ENCODE results near the gene BEST2. TPM values are rescaled to one million over a fixed set of nuclear protein-coding genes. Genes with fewer than 3 reads are reported as not detected.
A peak's percentile ranks its signal among the peaks of the same experiment; 100 is the strongest.

Gene BEST2
- total RNA-seq, 1 donor from 2014 or later: not detected

GRCh38 chr19:12784394-12784870 is 32.8 kb downstream of the BEST2 start:
- H3K36me3 ChIP-seq: no peaks in the 10 kb centered on the region
- H3K9me3 ChIP-seq (replicated peaks): no peaks in the 10 kb centered on the region
- H3K4me1 ChIP-seq: peaks cover 84% of the 10 kb centered on the region
- H3K27me3 ChIP-seq (ENCODE audit: low read depth): no peaks in the 10 kb centered on the region
- peak overlapping the region; percentile 96 for H3K27ac ChIP-seq (replicated peaks)
- H3K4me3 ChIP-seq: no peak overlapping the region
- no peak for TF ChIP-seq CTCF (IDR thresholded peaks at IDR 0.05; ENCODE audit: borderline replicate concordance)
- no peak for DNase-seq
- intact Hi-C loops (cut with micrococcal nuclease): no loop called here

DNA sequence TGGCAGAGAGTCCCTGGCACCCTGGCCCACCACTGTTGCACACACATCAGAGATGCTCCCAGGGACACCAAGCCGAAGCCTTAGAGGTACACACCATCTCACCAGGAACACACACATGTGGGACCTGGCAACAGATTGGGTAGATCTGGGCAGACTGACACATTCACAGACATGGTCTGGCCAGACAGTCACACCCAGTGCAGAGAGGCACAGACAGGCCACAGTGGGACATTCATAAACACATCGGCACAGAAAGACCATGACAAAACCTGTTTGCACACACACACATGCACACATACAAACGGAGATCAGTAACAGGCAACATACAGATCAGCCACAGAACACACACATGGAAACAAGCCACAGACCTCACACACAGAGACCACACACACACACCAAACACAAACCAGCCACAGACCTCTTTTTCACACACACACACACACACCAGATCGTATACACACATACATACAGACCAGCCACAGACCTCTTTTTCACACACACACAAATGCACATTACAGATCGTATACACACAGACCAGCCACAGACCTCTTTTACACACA is 33.4 kb downstream of the BEST2 start:
- peaks cover 81% of the 10 kb centered on the region for H3K4me1 ChIP-seq

DNA sequence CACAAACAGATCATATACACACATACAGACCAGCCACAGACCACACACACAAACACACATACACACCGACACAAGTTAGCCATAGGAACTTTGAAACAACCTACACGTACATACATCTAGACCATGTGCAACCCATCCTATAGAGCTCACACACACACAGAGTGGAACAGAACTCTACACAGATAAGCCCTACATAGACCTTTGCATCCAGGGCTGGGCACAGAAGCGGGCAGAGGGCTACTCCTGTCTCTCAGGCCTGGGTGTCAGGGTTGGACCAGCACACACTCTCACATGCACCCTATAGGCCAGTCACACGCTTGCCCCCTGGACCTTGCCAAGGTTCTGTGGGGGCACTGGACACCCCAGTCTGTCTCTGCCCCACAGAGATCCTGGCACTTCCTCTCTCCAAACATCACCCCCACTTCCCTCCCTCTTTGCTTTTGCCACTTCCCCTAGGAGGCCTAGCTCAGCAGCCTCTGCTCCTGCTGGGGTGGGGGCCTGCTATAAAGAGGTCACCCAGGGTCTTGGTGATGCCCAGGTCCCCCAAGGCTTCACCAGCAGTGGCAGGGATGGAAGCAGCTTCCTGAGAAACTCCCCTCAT is 33.9 kb downstream of the BEST2 start:
- peak overlapping the region; percentile 96 for H3K27ac ChIP-seq (replicated peaks)
- H3K4me3 ChIP-seq: no peak overlapping the region
- peaks cover 86% of the 10 kb centered on the region for H3K4me1 ChIP-seq
- H3K27me3 ChIP-seq (ENCODE audit: low read depth): no peaks in the 10 kb centered on the region
- intact Hi-C loops (cut with micrococcal nuclease): no loop called here
- no peak for DNase-seq
- H3K9me3 ChIP-seq (replicated peaks): no peaks in the 10 kb centered on the region
- H3K36me3 ChIP-seq: no peaks in the 10 kb centered on the region
- TF ChIP-seq CTCF (IDR thresholded peaks at IDR 0.05; ENCODE audit: borderline replicate concordance): no peak

More for the DNA sequence above, 33.4 kb downstream of the BEST2 start:
- Histone ChIP-seq H3K36me3 (no peaks in the 10 kb centered on the region), H3K9me3 (replicated peaks) (no peaks in the 10 kb centered on the region), H3K27me3 (ENCODE audit: low read depth) (no peaks in the 10 kb centered on the region), H3K27ac (replicated peaks) (peak overlapping the region; percentile 96), H3K4me3 (no peak overlapping the region)
- no peak for TF ChIP-seq CTCF (IDR thresholded peaks at IDR 0.05; ENCODE audit: borderline replicate concordance)
- intact Hi-C loops (cut with micrococcal nuclease): no loop called here
- DNase-seq: no peak

GRCh38 chr19:12786141-12786870 is 34.7 kb downstream of the BEST2 start:
- no peaks in the 10 kb centered on the region for H3K9me3 ChIP-seq (replicated peaks)
- no peak for TF ChIP-seq CTCF (IDR thresholded peaks at IDR 0.05; ENCODE audit: borderline replicate concordance)
- no peak overlapping the region for H3K4me3 ChIP-seq
- H3K27ac ChIP-seq (replicated peaks): peak overlapping the region; percentile 96
- no peaks in the 10 kb centered on the region for H3K27me3 ChIP-seq (ENCODE audit: low read depth)
- intact Hi-C loops (cut with micrococcal nuclease): no loop called here
- no peaks in the 10 kb centered on the region for H3K36me3 ChIP-seq
- peaks cover 92% of the 10 kb centered on the region for H3K4me1 ChIP-seq
- peak; percentile 63 for DNase-seq

- H3K36me3 ChIP-seq: no peaks in the 10 kb centered on the region
- H3K9me3 ChIP-seq (replicated peaks): no peaks in the 10 kb centered on the region
- H3K4me3 ChIP-seq: no peak overlapping the region
- H3K4me1 ChIP-seq: peaks cover 93% of the 10 kb centered on the region
- no peak for DNase-seq
- H3K27ac ChIP-seq (replicated peaks): peak overlapping the region; percentile 96
- intact Hi-C loops (cut with micrococcal nuclease): no loop called here
- no peaks in the 10 kb centered on the region for H3K27me3 ChIP-seq (ENCODE audit: low read depth)
- TF ChIP-seq CTCF (IDR thresholded peaks at IDR 0.05; ENCODE audit: borderline replicate concordance): no peak
Observed at GRCh38 chr19:12786952-12787351, 35.4 kb downstream of the BEST2 start.
